Measurements from ENCODE around the gene TTC19.

DNA sequence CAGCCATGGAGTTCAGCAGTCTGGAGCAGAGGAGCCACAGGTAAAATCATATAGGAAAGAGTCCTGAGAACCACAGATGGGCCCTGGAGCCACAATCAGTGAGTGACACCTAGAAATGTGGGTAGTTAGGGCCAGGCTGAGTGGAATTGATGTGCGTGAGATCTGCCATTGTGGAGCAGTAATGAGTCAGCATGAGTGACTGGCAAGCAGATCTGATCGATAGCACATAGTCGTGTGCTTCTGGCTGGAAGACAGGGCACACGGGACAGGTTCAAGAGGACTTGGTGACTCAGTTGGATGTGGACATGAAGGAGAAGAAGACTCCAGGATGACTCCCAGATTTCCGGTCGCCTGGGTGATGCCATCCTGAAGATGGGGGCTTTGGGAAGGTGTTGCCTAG is 42.4 kb upstream of the TTC19 start:
- TF ChIP-seq, protein P1, sequence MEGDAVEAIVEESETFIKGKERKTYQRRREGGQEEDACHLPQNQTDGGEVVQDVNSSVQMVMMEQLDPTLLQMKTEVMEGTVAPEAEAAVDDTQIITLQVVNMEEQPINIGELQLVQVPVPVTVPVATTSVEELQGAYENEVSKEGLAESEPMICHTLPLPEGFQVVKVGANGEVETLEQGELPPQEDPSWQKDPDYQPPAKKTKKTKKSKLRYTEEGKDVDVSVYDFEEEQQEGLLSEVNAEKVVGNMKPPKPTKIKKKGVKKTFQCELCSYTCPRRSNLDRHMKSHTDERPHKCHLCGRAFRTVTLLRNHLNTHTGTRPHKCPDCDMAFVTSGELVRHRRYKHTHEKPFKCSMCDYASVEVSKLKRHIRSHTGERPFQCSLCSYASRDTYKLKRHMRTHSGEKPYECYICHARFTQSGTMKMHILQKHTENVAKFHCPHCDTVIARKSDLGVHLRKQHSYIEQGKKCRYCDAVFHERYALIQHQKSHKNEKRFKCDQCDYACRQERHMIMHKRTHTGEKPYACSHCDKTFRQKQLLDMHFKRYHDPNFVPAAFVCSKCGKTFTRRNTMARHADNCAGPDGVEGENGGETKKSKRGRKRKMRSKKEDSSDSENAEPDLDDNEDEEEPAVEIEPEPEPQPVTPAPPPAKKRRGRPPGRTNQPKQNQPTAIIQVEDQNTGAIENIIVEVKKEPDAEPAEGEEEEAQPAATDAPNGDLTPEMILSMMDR (IDR thresholded peaks at IDR 0.05) = no peak
- no peak for TF ChIP-seq POLR2A (IDR thresholded peaks at IDR 0.05)
- TF ChIP-seq POLR2AphosphoS5 (IDR thresholded peaks at IDR 0.05) = no peak

Measured in upper lobe of left lung (tissue), 4 donors.